NCI-H1436 (cell line): ENCODE results near the gene VWA3B.
"Not testable (repeated sequence)": the region's sequence is repeated elsewhere in the genome, so short reads cannot be mapped to it uniquely, and the experiment has no call there.

Experiments
- DNase-seq: peaks from one replicate; lab custom pipeline; 2025; lab: John Stamatoyannopoulos, UW

VWA3B gene

GRCh38 chr2:98298683-98299164 is 211.8 kb downstream of the VWA3B start:
- DNase-seq: no peak

GRCh38 chr2:98299211-98299905 is 212.4 kb downstream of the VWA3B start:
- no peak for DNase-seq

- DNase-seq: no peak
These were observed 213.3 kb downstream of the VWA3B start for GRCh38 chr2:98300141-98300874.

GRCh38 chr2:98301469-98301868 is 214.5 kb downstream of the VWA3B start:
- DNase-seq: no peak

- DNase-seq: not testable (repeated sequence)
These were observed 220.2 kb downstream of the VWA3B start for GRCh38 chr2:98307131-98307696.

GRCh38 chr2:98308068-98308467 is 221.1 kb downstream of the VWA3B start:
- DNase-seq: no peak

- no peak for DNase-seq
These were observed 221.6 kb downstream of the VWA3B start for GRCh38 chr2:98308532-98308931.

- DNase-seq: no peak
These were observed 222.6 kb downstream of the VWA3B start for GRCh38 chr2:98309580-98309979.

- DNase-seq: no peak
These were observed 223.0 kb downstream of the VWA3B start for GRCh38 chr2:98310010-98310409.

GRCh38 chr2:98311090-98311489 is 224.1 kb downstream of the VWA3B start:
- no peak for DNase-seq

GRCh38 chr2:98311771-98312545 is 225.0 kb downstream of the VWA3B start:
- DNase-seq: no peak

- no peak for DNase-seq
These were observed 226.7 kb downstream of the VWA3B start for GRCh38 chr2:98313492-98314250.

GRCh38 chr2:98314251-98314650 is 227.3 kb downstream of the VWA3B start:
- DNase-seq: no peak

- DNase-seq: no peak
These were observed 229.0 kb downstream of the VWA3B start for GRCh38 chr2:98315957-98316356.

GRCh38 chr2:98317214-98317613 is 230.2 kb downstream of the VWA3B start:
- DNase-seq: no peak

GRCh38 chr2:98320171-98320570 is 233.2 kb downstream of the VWA3B start:
- not testable (repeated sequence) for DNase-seq

- DNase-seq: no peak
These were observed 237.2 kb downstream of the VWA3B start for GRCh38 chr2:98324181-98324580.

- no peak for DNase-seq
These were observed 240.8 kb downstream of the VWA3B start for GRCh38 chr2:98327776-98328175.

- DNase-seq: no peak
These were observed 242.6 kb downstream of the VWA3B start for GRCh38 chr2:98329549-98329948.

GRCh38 chr2:98332989-98333388 is 246.0 kb downstream of the VWA3B start:
- no peak for DNase-seq

GRCh38 chr2:98333922-98334321 is 247.0 kb downstream of the VWA3B start:
- DNase-seq: no peak
